H1 (cell line): Measurements from ENCODE around the gene TRMT61A. TPM values are rescaled to one million over a fixed set of nuclear protein-coding genes. Genes with fewer than 3 reads are reported as not detected.

Experiments used
- CHD1 ChIP-seq: IDR thresholded peaks from 2 replicates; pipeline ENCODE4 v1.6.1; 2012; ENCODE audit warnings: low read depth, low read length, improper control_type of control experiment
- EGR1 ChIP-seq: IDR thresholded peaks from 2 replicates; pipeline ENCODE4 v1.6.1; 2011; ENCODE audit warnings: low read depth, low read length, borderline replicate concordance
- FOSL1 ChIP-seq: IDR thresholded peaks from 2 replicates; pipeline ENCODE4 v1.6.1; 2011; ENCODE audit warnings: mild to moderate bottlenecking, low read depth, low read length, moderate library complexity; ENCODE audit not compliant: insufficient read depth
- HDAC2 ChIP-seq, 2 experiments: fragments of 300-600 bp in 1 of 2; sonication (generic) in 1 of 2; IDR thresholded peaks; 2 replicates each; pipeline ENCODE4 v1.6.1; 2011 to 2012; ENCODE audit warnings: low read depth in 2 of 2, low read length in 2 of 2, mild to moderate bottlenecking in 2 of 2, moderate library complexity in 2 of 2, borderline replicate concordance in 1 of 2, inconsistent platforms in 1 of 2
- JUN ChIP-seq: IDR thresholded peaks from 2 replicates; pipeline ENCODE4 v1.6.1; 2011; ENCODE audit warnings: low read depth, mild to moderate bottlenecking, improper control_type of control experiment, low read length
- TAF1 ChIP-seq: IDR thresholded peaks from 2 replicates; pipeline ENCODE4 v1.6.1; 2011; ENCODE audit warnings: mild to moderate bottlenecking, low read depth, low read length
- polyA plus RNA-seq, 7 experiments: library from polyadenylated mRNA; depleted of rRNA in 3 of 7; stranded (reverse) in 5 of 7; unstranded in 2 of 7; fragments of >200 nt in 5 of 7; fragments of 200-250 nt in 2 of 7; gene quantifications; 1 replicate in 5 of 7; 2 replicates in 1 of 7; 4 replicates in 1 of 7; pipeline versions ENCODE4 v1.2.1 to v1.2.3, GENCODE V29; 2011 to 2013; ENCODE audit warnings: missing spikeins in 2 of 7, mixed read lengths in 2 of 7
- total RNA-seq: library from RNA; stranded (reverse); fragmentation: NEBNext Ultra II Directional; extraction: Animal tissue kit (Norgen Biotek cat#: 25700); gene quantifications from 2 replicates; pipeline ENCODE4 v1.2.1, GENCODE V29; 2021
- TF ChIP-seq, protein P1 (sequence below): fragments of 300-600 bp; sonication (generic); IDR thresholded peaks from 2 replicates; pipeline ENCODE4 v1.7.1; 2012; ENCODE audit warnings: low read length, moderate library complexity, mild to moderate bottlenecking, inconsistent platforms; ENCODE audit not compliant: insufficient replicate concordance

TRMT61A gene
- total and polyA plus RNA-seq, 2 of the 8 experiments (the other 6 are each of a cell fraction or from before 2014, with no cell fraction given) = 15.8 to 19.0 TPM

DNA sequence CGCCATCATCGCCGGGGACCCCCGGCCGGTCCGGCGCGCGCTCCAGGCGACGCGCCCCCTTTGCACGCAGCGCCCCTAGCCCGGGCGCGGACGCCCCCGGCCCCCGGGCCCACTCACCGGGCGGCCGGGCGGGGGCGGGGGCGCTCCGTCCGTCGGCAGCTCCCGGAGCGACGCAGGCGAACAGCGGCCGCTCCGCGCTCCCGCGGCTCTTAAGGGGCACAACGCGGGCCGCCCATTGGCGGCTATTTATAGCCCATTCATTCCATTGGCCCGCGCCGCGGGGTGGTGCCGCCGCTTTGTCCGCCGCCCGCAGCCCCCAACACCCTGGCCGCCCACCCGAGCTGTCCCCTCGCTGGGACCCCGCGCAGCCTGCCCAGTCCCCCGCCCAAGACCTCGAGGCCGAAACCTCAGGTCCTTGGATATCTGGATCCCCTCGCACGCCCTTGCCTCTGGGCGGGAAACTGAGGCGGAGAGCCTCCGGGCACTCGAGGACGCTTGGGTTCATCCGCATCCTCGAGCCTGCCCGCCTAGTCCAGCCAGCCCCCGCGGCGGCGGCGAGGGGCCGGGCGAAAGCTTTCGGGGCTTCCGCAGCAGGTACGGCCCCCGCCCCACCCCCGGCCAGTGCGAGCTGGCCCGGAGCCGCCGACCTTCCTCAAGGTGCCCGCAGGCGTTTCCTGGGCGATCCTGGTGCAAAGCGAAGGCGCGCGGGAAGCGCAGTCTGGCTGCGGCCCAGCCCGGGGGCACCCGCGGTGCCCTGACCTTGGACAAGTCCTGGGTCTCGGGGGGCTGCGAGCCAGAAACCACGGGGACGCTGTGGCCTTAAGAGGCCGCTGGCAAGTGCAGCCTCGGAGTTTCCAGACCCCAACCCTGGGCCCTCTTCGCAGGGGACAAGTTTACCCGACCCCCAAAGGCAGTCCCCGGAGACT, 6.1 kb upstream of the TRMT61A start, which contains the start of gene CKB (continued):
- peak; percentile 41; the same call in 1 of the 2 replicates for TF ChIP-seq EGR1
- TF ChIP-seq CHD1 = no peak
- no peak for TF ChIP-seq FOSL1
- TF ChIP-seq HDAC2 (IDR thresholded peaks at IDR 0.05; ENCODE audit: borderline replicate concordance in 1 of 2, low read depth in 2 of 2, low read length in 2 of 2) = 0 out of 4 replicates have a peak, but pooled peaks of 1 of the 2 experiments have one; percentile 44
- TF ChIP-seq, protein P1, sequence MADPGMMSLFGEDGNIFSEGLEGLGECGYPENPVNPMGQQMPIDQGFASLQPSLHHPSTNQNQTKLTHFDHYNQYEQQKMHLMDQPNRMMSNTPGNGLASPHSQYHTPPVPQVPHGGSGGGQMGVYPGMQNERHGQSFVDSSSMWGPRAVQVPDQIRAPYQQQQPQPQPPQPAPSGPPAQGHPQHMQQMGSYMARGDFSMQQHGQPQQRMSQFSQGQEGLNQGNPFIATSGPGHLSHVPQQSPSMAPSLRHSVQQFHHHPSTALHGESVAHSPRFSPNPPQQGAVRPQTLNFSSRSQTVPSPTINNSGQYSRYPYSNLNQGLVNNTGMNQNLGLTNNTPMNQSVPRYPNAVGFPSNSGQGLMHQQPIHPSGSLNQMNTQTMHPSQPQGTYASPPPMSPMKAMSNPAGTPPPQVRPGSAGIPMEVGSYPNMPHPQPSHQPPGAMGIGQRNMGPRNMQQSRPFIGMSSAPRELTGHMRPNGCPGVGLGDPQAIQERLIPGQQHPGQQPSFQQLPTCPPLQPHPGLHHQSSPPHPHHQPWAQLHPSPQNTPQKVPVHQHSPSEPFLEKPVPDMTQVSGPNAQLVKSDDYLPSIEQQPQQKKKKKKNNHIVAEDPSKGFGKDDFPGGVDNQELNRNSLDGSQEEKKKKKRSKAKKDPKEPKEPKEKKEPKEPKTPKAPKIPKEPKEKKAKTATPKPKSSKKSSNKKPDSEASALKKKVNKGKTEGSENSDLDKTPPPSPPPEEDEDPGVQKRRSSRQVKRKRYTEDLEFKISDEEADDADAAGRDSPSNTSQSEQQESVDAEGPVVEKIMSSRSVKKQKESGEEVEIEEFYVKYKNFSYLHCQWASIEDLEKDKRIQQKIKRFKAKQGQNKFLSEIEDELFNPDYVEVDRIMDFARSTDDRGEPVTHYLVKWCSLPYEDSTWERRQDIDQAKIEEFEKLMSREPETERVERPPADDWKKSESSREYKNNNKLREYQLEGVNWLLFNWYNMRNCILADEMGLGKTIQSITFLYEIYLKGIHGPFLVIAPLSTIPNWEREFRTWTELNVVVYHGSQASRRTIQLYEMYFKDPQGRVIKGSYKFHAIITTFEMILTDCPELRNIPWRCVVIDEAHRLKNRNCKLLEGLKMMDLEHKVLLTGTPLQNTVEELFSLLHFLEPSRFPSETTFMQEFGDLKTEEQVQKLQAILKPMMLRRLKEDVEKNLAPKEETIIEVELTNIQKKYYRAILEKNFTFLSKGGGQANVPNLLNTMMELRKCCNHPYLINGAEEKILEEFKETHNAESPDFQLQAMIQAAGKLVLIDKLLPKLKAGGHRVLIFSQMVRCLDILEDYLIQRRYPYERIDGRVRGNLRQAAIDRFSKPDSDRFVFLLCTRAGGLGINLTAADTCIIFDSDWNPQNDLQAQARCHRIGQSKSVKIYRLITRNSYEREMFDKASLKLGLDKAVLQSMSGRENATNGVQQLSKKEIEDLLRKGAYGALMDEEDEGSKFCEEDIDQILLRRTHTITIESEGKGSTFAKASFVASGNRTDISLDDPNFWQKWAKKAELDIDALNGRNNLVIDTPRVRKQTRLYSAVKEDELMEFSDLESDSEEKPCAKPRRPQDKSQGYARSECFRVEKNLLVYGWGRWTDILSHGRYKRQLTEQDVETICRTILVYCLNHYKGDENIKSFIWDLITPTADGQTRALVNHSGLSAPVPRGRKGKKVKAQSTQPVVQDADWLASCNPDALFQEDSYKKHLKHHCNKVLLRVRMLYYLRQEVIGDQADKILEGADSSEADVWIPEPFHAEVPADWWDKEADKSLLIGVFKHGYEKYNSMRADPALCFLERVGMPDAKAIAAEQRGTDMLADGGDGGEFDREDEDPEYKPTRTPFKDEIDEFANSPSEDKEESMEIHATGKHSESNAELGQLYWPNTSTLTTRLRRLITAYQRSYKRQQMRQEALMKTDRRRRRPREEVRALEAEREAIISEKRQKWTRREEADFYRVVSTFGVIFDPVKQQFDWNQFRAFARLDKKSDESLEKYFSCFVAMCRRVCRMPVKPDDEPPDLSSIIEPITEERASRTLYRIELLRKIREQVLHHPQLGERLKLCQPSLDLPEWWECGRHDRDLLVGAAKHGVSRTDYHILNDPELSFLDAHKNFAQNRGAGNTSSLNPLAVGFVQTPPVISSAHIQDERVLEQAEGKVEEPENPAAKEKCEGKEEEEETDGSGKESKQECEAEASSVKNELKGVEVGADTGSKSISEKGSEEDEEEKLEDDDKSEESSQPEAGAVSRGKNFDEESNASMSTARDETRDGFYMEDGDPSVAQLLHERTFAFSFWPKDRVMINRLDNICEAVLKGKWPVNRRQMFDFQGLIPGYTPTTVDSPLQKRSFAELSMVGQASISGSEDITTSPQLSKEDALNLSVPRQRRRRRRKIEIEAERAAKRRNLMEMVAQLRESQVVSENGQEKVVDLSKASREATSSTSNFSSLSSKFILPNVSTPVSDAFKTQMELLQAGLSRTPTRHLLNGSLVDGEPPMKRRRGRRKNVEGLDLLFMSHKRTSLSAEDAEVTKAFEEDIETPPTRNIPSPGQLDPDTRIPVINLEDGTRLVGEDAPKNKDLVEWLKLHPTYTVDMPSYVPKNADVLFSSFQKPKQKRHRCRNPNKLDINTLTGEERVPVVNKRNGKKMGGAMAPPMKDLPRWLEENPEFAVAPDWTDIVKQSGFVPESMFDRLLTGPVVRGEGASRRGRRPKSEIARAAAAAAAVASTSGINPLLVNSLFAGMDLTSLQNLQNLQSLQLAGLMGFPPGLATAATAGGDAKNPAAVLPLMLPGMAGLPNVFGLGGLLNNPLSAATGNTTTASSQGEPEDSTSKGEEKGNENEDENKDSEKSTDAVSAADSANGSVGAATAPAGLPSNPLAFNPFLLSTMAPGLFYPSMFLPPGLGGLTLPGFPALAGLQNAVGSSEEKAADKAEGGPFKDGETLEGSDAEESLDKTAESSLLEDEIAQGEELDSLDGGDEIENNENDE = no peak
- TF ChIP-seq TAF1 = peak; percentile 99
- no peak for TF ChIP-seq JUN
